Heart right ventricle (tissue), 16 donors: ENCODE measurements around the gene MAML2. TPM values are rescaled to one million over a fixed set of nuclear protein-coding genes. Genes with fewer than 3 reads are reported as not detected.

ENCODE experiments used
- ATAC-seq, 8 donors: fragments of 200-7000 bp; cut with Tn5 transposase; one replicate each; pipeline ENCODE4 v1.9.1; 2020; ENCODE audit warnings: mild to moderate bottlenecking in 8 of 8, moderate library complexity in 8 of 8, moderate number of reproducible peaks in 1 of 8
- DNase-seq, 2 donors: peaks; one replicate each; pipeline ENCODE4 v3.0.0-alpha.2; 2020
- H3K27ac ChIP-seq, 10 donors: fragments of 200-600 bp; sonication (generic) in 2 of 10; one replicate each; pipeline versions ENCODE4 v1.5.0 to v1.8.0; 2020 to 2022; ENCODE audit warnings: mild to moderate bottlenecking in 3 of 10
- H3K27me3 ChIP-seq, 7 donors: fragments of 200-600 bp; one replicate each; pipeline ENCODE4 v1.8.0; 2021 to 2022; ENCODE audit warnings: mild to moderate bottlenecking in 2 of 7
- H3K36me3 ChIP-seq, 9 donors: fragments of 200-600 bp; sonication (generic) in 1 of 9; one replicate each; pipeline versions ENCODE4 v1.5.0 to v1.8.0; 2020 to 2022; ENCODE audit warnings: mild to moderate bottlenecking in 2 of 9
- H3K4me1 ChIP-seq, 9 donors: fragments of 200-600 bp; sonication (generic) in 1 of 9; one replicate each; pipeline versions ENCODE4 v1.5.0 to v1.8.0; 2020 to 2022; ENCODE audit warnings: mild to moderate bottlenecking in 4 of 9
- H3K4me3 ChIP-seq, 10 donors: fragments of 200-600 bp; sonication (generic) in 2 of 10; one replicate each; pipeline versions ENCODE4 v1.5.0 to v1.8.0; 2020 to 2022; ENCODE audit warnings: mild to moderate bottlenecking in 7 of 10, moderate library complexity in 2 of 10
- H3K9me3 ChIP-seq, 11 donors: fragments of 200-600 bp in 10 of 11; sonication (generic) in 2 of 11; one replicate each; pipeline versions ENCODE4 v1.5.0 to v1.8.0; 2013 to 2022; ENCODE audit warnings: mild to moderate bottlenecking in 2 of 11, control low read depth in 1 of 11, moderate library complexity in 1 of 11
- WGBS, 2 donors: extraction: QIAGEN DNeasy Blood & Tissue Kit; methylation state at CpG; one replicate each; pipeline ENCODE4 v1.1.7; 2013; ENCODE audit warnings: inconsistent platforms in 1 of 2; 5-methylcytosine and 5-hydroxymethylcytosine counted together
- intact Hi-C, 10 donors: fragments of 100-400 bp; cut with DNase I; formaldehyde crosslinking; loops; one replicate each; pipeline versions ENCODE4 v1.11.1 to v1.14.2; 2022
- polyA plus RNA-seq, 2 donors: library from polyadenylated mRNA; stranded (reverse); fragments of 200-250 nt; gene quantifications; one replicate each; pipeline ENCODE4 v1.2.3, GENCODE V29; 2013
- total RNA-seq, 10 donors: library from RNA; stranded (reverse); fragmentation: NEBNext Ultra II Directional in 3 of 10; extraction: Animal tissue kit (Norgen Biotek cat#: 25700) in 3 of 10; gene quantifications; one replicate each; pipeline versions ENCODE4 v1.2.1 to v1.2.4, GENCODE V29; 2021 to 2023
- TF ChIP-seq, protein P1 (sequence below), 9 donors: fragments of 200-600 bp; sonication (generic) in 2 of 9; IDR thresholded peaks; one replicate each; pipeline versions ENCODE4 v1.5.0 to v1.8.0; 2021 to 2022; ENCODE audit warnings: antibody characterized with exemption in 9 of 9, mild to moderate bottlenecking in 5 of 9, moderate library complexity in 1 of 9
- donor health status: Arrhythmogenic right ventricular cardiomyopathy.
- donor health status: ischemic (EF 13 %, LVEDD 7.1; RV severe dilation, severe dysfunction).
- donor health status: healthy with polysubstance abuse.
- donor health status: DM: no; HTN: yes; CAD: no.
- donor health status: DM: no; HTN: no; CAD: no.
- donor health status: ischemic (EF 25% LVEDD 6.9; RV normal size, moderate dysfunction).
- donor health status: ischemic (EF 25% LVEDD 5.7; RV mildly dilated, moderate dysfunction).
- donor health status: healthy.
- donor health status: DM: yes; HTN: yes; CAD: no.
- donor health status: Ischemic cardiomyopathy.
- donor health status: ischemic (EF 35%, LVEDD 5.7; RV mildly dilated, moderate dysfunction).
- donor health status: nonischemic (EF 11% LVEDD 7.7; RV severe dilation, severe dysfunction).
- donor health status: DM: yes; HTN: yes; CAD: no.
- donor health status: PGD.
- donor health status: ischemic (EF 29% LVEDD 5.4; RV normal size, mild dysfunction).
- donor health status: nonischemic (EF 23%, LVEDD 6.1; RV moderate dilation, normal function).

MAML2 gene
- total and polyA plus RNA-seq, 12 donors: 1.3 to 6.1 (median 4.1) TPM

DNA sequence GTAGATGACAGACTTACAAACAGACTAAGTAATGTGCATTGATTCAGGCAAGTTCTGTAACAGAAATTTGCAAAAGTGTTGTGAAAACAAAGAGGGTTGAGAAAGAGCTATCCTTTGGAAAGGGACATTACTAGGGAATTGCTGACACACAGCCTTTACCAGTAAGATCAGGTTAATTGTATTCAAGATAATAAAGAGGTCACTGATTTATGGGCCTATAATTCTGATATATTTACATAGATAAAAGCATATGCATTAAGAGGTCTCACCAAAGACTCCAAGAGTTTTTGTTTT lies 138.7 kb downstream of the MAML2 start:
- DNase-seq: no peak
- no peaks in the 10 kb centered on the region for H3K36me3 ChIP-seq
- intact Hi-C loops: no loop called here
- peak overlapping the region in 1 of 10 donors; percentile 57 for H3K27ac ChIP-seq
- no peak for ATAC-seq
- H3K4me1 ChIP-seq: peaks cover 0 to 70% (median 42%) of the 10 kb centered on the region in 9 donors
- H3K9me3 ChIP-seq: no peaks in the 10 kb centered on the region
- H3K27me3 ChIP-seq: no peaks in the 10 kb centered on the region
- TF ChIP-seq, protein P1, sequence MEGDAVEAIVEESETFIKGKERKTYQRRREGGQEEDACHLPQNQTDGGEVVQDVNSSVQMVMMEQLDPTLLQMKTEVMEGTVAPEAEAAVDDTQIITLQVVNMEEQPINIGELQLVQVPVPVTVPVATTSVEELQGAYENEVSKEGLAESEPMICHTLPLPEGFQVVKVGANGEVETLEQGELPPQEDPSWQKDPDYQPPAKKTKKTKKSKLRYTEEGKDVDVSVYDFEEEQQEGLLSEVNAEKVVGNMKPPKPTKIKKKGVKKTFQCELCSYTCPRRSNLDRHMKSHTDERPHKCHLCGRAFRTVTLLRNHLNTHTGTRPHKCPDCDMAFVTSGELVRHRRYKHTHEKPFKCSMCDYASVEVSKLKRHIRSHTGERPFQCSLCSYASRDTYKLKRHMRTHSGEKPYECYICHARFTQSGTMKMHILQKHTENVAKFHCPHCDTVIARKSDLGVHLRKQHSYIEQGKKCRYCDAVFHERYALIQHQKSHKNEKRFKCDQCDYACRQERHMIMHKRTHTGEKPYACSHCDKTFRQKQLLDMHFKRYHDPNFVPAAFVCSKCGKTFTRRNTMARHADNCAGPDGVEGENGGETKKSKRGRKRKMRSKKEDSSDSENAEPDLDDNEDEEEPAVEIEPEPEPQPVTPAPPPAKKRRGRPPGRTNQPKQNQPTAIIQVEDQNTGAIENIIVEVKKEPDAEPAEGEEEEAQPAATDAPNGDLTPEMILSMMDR (IDR thresholded peaks at IDR 0.05): no peak
- H3K4me3 ChIP-seq: no peak overlapping the region

DNA sequence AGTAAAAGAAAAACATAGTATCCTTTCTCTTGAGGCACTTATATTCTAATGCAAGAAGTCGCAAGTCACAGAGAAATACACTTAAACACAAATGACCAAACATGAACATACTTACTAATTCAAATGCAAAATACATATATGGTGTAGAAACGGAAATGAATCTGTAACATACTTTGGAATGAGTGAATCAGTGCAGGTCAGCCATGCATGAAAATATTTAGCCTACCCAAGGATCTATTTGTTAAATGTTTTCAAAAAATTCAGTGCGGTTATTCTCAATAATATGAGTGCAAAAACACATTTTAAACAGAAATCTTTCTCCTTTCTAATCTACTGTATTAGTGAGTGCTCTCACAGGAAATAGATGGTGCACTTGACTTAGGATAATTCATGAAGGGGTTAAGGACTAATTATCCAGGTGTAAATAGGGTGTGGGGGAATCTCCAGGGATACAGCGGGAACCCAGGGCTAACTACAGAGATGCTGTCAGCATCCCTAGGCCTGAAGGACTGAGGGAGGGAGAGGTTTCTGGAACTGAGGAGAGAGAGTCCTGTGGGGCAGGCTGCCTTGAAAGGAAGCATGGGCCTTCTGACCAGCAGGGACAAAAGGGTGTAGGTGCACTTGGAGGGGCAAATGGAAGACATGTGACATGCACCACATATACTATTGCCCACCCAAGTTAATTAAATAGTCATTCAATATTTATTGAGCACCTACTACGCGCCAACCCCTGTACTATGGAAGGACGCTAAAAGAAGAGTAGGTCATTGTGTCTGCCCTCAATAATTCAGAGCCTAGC lies 139.2 kb downstream of the MAML2 start:
- Histone ChIP-seq H3K4me3 (no peak overlapping the region), H3K4me1 (peaks cover 0 to 72% (median 42%) of the 10 kb centered on the region in 9 donors), H3K9me3 (no peaks in the 10 kb centered on the region), H3K27ac (peak overlapping the region in 1 of 10 donors; percentile 57), H3K36me3 (no peaks in the 10 kb centered on the region), H3K27me3 (no peaks in the 10 kb centered on the region)
- 97% methylated on average over 7 of the region's 7 CpGs for WGBS, 2 donors
- TF ChIP-seq, protein P1 (IDR thresholded peaks at IDR 0.05): no peak
- ATAC-seq: no peak
- DNase-seq: no peak
- intact Hi-C loops: no loop called here

DNA sequence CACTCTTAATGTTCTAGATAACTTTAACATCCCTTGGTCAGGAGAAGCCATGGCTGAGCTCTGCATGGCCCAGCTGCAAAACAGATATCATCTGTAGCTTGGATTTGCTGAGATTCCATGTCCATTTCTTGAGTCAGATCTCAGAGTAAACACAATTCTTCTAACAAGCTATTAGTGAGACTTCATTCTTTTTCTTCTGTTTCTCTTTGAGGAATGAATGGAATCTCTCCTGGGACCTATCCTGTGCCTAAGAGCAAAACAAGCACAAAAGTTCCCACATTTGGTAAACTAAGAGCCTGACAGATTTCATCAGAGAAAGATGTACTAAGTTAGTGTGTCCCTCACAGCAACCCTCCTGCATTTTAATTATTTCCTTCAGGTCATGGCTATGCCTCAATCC lies 142.8 kb downstream of the MAML2 start:
- Histone ChIP-seq H3K4me1 (peaks cover 0 to 54% (median 22%) of the 10 kb centered on the region in 9 donors), H3K27ac (peak overlapping the region in 8 of 10 donors; percentile 3 to 59 (median 45)), H3K36me3 (no peaks in the 10 kb centered on the region), H3K4me3 (no peak overlapping the region), H3K27me3 (no peaks in the 10 kb centered on the region), H3K9me3 (no peaks in the 10 kb centered on the region)
- intact Hi-C loops: no loop called here
- DNase-seq: no peak
- ATAC-seq: peak in 7 of 8 donors; percentile 46 to 74 (median 54)
- TF ChIP-seq, protein P1 (IDR thresholded peaks at IDR 0.05): no peak

DNA sequence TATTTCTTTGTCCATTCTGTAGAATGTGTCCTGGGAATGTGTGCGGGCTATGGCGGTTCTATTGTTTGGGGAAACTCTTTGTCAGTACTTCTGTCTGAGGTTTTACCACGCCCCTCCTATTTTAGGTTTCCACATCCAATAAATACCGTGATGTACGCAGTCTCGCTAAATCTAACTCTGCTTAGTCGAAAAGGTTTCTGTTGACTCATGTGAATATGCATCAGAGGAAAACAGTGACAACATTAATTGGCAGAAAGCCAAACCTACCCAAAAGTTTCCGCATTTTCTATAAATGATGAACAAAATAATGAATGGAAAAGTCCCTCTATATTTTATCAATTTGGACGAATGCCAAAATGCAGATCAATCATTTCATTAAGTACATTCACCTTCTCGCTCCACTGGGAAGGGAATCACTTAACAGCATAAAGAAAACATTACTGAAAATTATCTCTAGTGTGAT lies 143.4 kb downstream of the MAML2 start:
- peak in 4 of 8 donors; percentile 32 to 56 (median 44) for ATAC-seq
- H3K9me3 ChIP-seq: no peaks in the 10 kb centered on the region
- no peaks in the 10 kb centered on the region for H3K27me3 ChIP-seq
- peak overlapping the region in 8 of 10 donors; percentile 3 to 59 (median 46) for H3K27ac ChIP-seq
- intact Hi-C loops: loop anchor here in 1 of 10 donors (5.0 kb wide), 1 partner anchor 37 kb away; no protein-coding TSS in a partner anchor
- TF ChIP-seq, protein P1 (IDR thresholded peaks at IDR 0.05): no peak
- no peak overlapping the region for H3K4me3 ChIP-seq
- peaks cover 0 to 54% (median 26%) of the 10 kb centered on the region in 9 donors for H3K4me1 ChIP-seq
- 66 to 69% methylated on average over 10 of the region's 10 CpGs for WGBS, 2 donors
- H3K36me3 ChIP-seq: no peaks in the 10 kb centered on the region
- no peak for DNase-seq
